HG02973 (cell line): ENCODE measurements around the gene LYPD5.

Experiments used
- ATAC-seq: cut with Tn5 transposase; IDR thresholded peaks from one replicate; pipeline ENCODE4 v1.9.1; 2021; ENCODE audit warnings: moderate library complexity; ENCODE audit not compliant: unreplicated experiment

Gene LYPD5

DNA sequence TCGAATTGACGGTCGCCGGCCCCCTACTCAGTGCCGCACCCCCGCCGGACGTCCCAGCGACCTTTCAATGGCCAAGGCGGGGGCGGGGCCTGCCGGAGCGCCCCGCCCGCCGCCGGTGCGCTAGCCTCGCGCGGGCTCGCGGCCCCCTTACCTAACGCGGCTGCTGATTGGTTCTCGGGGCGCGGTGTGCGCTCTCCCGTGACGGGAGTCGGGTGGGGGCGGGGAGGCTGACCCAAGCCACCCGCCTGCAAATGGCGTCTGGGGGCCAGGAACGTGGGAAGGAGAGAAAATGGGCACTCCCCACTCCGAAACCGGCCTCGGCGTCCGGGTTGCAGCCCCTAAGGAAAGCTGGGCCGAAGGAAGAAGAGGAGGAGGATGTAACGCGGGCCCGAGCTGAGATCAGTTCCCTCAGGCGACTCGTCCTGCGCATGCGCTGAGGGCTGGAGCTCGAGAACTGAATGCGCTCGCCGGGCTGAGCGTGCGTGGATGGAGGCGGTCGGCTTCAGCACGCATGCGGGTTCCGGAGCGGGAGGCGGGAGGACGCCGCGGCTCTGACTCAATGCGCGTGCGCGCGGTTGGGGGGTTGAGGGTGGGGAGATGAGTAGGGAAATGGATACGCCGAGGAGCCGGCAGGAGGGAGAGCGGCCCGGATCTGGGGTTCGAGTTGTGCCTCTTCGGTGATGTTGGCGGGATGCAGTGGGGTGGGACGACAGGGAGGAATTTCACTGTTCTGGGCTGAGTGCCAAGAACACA is 47.6 kb downstream of the LYPD5 start, which contains the start of gene SMG9:
Gene SMG9, minus strand, starts transcription at position 460 of the 753 bp plus-strand sequence. CDS start 4,221 bp downstream, outside the sequence.
- peak; percentile 50 for ATAC-seq

DNA sequence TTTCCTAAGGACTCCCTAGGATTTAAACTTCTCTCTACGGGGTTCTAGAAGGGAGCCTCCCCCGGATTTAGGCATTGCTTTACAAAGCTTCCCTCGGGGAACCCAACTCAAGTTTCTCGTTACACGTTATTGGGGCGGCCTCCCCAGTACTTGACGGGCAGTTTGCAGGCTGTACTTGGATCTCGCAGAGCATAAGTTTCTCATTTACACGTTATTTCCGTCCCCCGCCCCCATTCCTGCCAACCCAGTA is 48.1 kb downstream of the LYPD5 start:
- ATAC-seq = no peak

DNA sequence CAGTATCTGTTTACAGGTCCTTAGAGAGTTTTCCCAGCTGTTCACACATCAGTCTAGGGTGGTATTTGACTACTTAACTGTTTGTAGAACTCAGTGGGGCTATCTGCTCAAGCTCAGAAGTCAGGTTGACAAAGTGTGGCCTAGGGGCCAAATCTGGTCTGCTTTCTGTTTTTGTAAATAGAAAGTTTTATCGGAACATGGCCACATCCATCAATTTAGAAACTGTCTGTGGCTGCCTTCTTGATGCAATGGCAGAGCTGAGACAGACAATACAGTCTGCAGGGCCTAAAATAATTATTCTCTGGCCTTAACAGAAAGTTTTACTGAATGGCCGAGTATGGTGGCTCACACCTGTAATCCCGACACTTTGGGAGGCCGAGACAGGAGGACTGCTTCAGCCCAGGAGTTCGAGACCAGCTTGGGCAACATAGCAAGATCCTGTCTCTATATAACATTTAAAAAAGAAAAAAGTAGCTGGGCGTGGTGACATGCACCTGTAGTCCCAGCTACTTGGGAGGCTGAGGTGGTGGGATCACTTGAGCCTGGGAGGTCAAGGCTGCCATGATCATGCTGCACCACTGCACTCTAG is 49.9 kb downstream of the LYPD5 start:
- ATAC-seq = no peak

DNA sequence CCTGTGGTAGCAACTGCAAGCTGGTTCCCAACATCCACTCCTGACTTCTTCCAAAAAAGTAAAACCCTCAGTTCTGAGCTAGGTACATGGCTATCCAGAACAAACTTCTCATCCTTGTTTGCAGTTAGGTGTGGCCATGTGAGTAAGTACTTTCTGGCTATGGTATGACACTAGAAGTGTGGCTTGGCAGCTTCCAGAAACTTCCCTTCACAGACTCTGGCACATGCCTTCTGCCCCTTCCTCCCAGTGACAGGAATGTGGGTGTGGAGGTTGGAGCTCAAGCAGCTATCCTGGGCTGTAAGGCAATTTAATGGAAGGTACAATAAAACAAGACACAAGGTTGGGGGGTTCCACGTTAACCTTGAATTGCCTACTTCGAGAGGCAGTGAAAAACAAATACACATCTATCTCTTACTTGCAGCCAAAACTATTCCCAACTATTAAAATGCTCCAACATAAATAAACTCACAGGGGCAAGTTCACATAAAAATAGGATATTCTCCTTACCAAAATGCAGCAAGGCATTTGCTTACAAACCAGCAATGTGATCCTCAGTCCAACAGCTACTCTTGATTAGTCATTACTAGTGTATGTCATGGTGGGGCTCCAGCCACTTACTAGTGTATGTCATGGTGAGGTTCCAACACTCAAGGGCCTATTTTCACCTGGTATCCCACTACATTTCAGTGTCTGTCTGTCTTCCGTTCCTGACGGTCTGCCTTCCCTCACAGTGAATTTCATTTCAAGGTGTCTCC is 50.6 kb downstream of the LYPD5 start:
- ATAC-seq = no peak

DNA sequence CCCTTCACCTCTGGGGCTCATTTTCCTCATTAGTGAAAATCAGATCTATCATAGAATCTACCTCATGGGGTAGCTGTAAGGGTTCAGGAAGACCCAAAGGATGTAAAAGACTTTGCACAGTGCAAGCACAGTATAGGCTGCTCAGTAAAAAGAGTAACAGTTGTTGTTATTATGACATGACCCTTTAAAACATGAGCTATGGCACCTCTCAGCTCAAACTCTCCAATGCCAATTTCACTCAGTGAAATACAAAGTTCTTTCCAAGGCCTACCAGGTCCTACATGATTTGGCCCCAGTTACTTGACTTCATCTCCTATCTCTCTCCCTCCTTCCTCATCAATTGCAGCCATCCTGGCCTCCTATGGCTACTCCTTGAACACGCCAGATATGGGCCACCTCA is 52.3 kb downstream of the LYPD5 start:
- no peak for ATAC-seq

DNA sequence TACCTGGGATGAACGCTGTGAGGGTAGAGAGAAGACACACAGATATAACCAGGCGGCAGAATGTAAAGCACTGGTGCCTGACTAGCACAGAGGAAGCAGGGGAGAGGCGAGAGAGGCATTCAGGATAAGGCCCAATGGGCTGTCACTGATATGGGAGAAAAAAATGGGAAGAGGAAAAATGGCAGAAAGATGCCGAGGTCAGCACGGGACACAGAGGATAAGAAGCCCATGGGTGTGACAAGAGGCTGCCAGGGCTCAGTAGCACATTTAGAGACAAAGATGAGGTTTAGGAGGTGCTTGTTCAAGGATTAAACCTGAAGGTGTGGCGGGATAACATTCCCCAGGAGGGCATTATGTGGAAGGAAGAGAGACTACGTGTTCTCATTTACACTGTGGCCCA is 53.1 kb downstream of the LYPD5 start:
- no peak for ATAC-seq

DNA sequence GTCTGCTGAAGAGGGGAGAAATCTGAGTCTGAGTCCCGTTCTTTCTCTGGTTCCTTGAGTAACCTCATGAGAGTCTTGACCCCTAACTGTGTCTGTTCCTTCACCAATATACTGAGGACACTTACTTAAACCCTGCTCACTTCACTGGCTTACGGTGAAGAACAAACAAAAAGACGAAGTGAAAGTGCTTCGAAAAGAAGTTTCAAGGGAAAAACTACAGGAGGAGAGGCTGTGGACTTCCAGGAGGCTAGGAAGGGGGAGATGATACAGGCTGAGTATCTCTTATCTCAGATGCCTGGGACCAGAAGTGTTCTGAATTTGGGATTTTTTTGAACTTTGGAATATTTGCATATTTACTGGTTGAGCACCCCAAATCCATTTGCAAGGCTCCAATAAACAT is 53.6 kb downstream of the LYPD5 start:
- ATAC-seq = no peak

DNA sequence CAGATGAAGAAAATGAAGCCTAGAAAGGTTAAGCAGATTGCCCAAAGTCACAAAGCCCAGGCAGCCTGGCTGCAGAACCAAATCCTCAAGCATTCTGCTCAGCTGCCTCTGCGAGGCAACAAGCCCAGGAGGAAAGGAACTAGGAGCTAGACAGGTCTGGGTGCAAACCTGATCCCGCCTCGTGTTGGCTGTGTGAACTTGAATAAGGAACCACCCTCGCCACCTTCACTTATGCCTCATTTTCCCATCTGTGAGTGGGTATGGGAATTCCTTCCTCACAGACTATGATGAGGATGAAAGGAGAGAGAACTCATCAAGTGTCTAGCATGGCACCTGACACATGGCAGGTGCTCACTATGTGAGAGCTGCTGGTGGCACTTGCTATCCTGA is 54.0 kb downstream of the LYPD5 start:
- no peak for ATAC-seq

DNA sequence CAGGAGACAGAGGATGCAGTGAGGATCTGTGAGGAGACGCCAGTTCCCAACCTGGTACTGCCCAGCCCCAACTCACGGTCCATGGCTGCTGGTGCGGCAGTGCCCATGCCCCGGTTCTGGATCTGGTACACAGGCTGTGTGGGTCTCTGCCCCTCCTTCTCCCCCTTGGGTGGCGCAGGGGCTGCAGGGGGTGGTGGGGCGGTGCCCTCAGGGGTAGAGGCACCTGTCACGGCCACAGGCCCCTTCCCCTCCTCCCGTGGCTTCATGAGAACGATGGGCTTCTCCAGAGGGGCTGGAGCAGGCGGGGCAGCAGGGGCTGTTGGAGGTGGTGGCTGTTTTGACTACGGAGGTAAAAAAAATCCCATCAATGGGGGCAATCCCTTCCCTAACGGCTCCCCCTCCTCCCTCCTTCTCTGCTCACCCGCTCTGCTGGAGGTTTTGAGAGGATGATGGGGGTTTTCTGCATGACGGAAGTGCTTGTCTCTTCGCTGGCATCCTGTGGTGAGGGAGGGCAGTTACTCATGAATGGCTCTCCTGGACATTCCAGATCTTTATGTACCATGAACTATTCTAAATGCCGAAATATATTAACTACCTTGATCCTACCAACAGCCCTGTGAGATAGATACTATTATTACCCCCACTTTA is 54.6 kb downstream of the LYPD5 start:
- ATAC-seq = no peak
